Adrenal gland (tissue), 5 donors: ENCODE data around the gene GALNT9.

Experiments
- CTCF ChIP-seq, 6 experiments: fragments of 450-650 bp in 4 of 6; fragments of 200-600 bp in 2 of 6; sonication (generic) in 1 of 6; IDR thresholded peaks; 1 replicate in 5 of 6; 2 replicates in 1 of 6; pipeline versions ENCODE4 v1.5.1 to v1.8.0; 2016 to 2021; ENCODE audit warnings: antibody characterized with exemption in 6 of 6, mild to moderate bottlenecking in 2 of 6, moderate library complexity in 1 of 6
- POLR2A ChIP-seq, 2 donors: fragments of 450-650 bp; IDR thresholded peaks; one replicate each; pipeline ENCODE4 v1.6.1; 2017; ENCODE audit warnings: antibody characterized with exemption in 2 of 2, mild to moderate bottlenecking in 2 of 2, moderate library complexity in 1 of 2
- donor health status: DM: no; HTN: no; CAD: no.

- no peak for TF ChIP-seq POLR2A (IDR thresholded peaks at IDR 0.05)
- TF ChIP-seq CTCF (IDR thresholded peaks at IDR 0.05), result no peak
Measured at GRCh38 chr12:132235116-132235820, 94.1 kb downstream of the GALNT9 start.
